Measurements from ENCODE around the gene NPTXR.
"Not testable (repeated sequence)": the region's sequence is repeated elsewhere in the genome, so short reads cannot be mapped to it uniquely, and the experiment has no call there.

NPTXR gene

GRCh38 chr22:38868286-38868721 is 24.5 kb upstream of the NPTXR start:
- DNase-seq: no peak

- DNase-seq: no peak
These were observed 23.9 kb upstream of the NPTXR start for GRCh38 chr22:38867471-38868285.

- DNase-seq: no peak
These were observed 23.3 kb upstream of the NPTXR start for GRCh38 chr22:38867124-38867455.

GRCh38 chr22:38866399-38867123 is 22.7 kb upstream of the NPTXR start:
- DNase-seq: no peak

- no peak for DNase-seq
These were observed 22.2 kb upstream of the NPTXR start for GRCh38 chr22:38866024-38866398.

GRCh38 chr22:38865201-38866023 is 21.6 kb upstream of the NPTXR start:
- DNase-seq: no peak

- DNase-seq: no peak
These were observed 20.7 kb upstream of the NPTXR start for GRCh38 chr22:38864361-38865191.

- DNase-seq: no peak
These were observed 19.8 kb upstream of the NPTXR start for GRCh38 chr22:38863531-38864131.

GRCh38 chr22:38862375-38863329 is 18.8 kb upstream of the NPTXR start:
- DNase-seq: no peak

- DNase-seq: no peak
These were observed 18.1 kb upstream of the NPTXR start for GRCh38 chr22:38861927-38862326.

GRCh38 chr22:38861170-38861876 is 17.5 kb upstream of the NPTXR start:
- DNase-seq: no peak

- no peak for DNase-seq
These were observed 16.7 kb upstream of the NPTXR start for GRCh38 chr22:38860283-38861169.

- no peak for DNase-seq
These were observed 15.9 kb upstream of the NPTXR start for GRCh38 chr22:38859581-38860282.

GRCh38 chr22:38858492-38858891 is 14.7 kb upstream of the NPTXR start:
- no peak for DNase-seq

- DNase-seq: not testable (repeated sequence)
These were observed 10.6 kb upstream of the NPTXR start for GRCh38 chr22:38854476-38854875.

- not testable (repeated sequence) for DNase-seq
These were observed 10.1 kb upstream of the NPTXR start for GRCh38 chr22:38853883-38854282.

GRCh38 chr22:38853196-38853651 is 9.4 kb upstream of the NPTXR start:
- DNase-seq: no peak

GRCh38 chr22:38852522-38852921 is 8.7 kb upstream of the NPTXR start:
- DNase-seq: no peak

Data from CD4-positive, alpha-beta T cell treated with Interleukin-17A for 4 hours (primary cell).